AG04450 (cell line): ENCODE data around the gene FAM13A. TPM values are rescaled to one million over a fixed set of nuclear protein-coding genes. Genes with fewer than 3 reads are reported as not detected.

Experiments
- CTCF ChIA-PET: fragments of 300-600, 350-600 bp; formaldehyde crosslinking; extraction: SDS; loops from one replicate; lab custom pipeline; 2022; ENCODE audit warnings: antibody characterized with exemption, inconsistent platforms; lab: Charles Lee
- POLR2A ChIA-PET: fragments of 350-600 bp; formaldehyde crosslinking; extraction: SDS; loops from one replicate; lab custom pipeline; 2021; ENCODE audit warnings: antibody characterized with exemption, inconsistent platforms; lab: Yijun Ruan, JAX
- DNase-seq: peaks from one replicate; pipeline ENCODE4 v3.0.0-alpha.2; 2011; ENCODE audit warnings: low read depth, low spot score
- H3K27ac ChIP-seq: one replicate; pipeline ENCODE4 v1.5.1; 2012; ENCODE audit warnings: low read depth, low read length, control low read depth
- H3K27me3 ChIP-seq: one replicate; pipeline ENCODE4 v1.6.0; 2012; ENCODE audit warnings: low read length; ENCODE audit not compliant: control insufficient read depth, insufficient read depth
- H3K4me3 ChIP-seq: 2 replicates; pipeline ENCODE4 v1.5.1; 2011; ENCODE audit warnings: mild to moderate bottlenecking, low read depth, low read length, control low read depth
- H3K9me3 ChIP-seq: 2 replicates; pipeline ENCODE4 v1.5.1; 2012; ENCODE audit warnings: low read length; ENCODE audit not compliant: control insufficient read depth, insufficient read depth
- CTCF ChIP-seq: IDR thresholded peaks from 2 replicates; pipeline ENCODE4 v1.5.1; 2011; ENCODE audit warnings: low read depth, low read length, control low read depth, inconsistent platforms
- polyA plus RNA-seq: library from polyadenylated mRNA; depleted of rRNA; stranded (reverse); fragments of >200 nt; gene quantifications from 2 replicates; pipeline ENCODE4 v1.2.3, GENCODE V29; 2011

The FAM13A gene
- polyA plus RNA-seq, 1 experiment = 27.6 TPM

- no peak for DNase-seq
- POLR2A ChIA-PET = no interaction called here
- Histone ChIP-seq H3K4me3 (no peak overlapping the region), H3K27me3 (no peaks in the 10 kb centered on the region), H3K27ac (no peak overlapping the region), H3K9me3 (no peaks in the 10 kb centered on the region)
- CTCF ChIA-PET = no interaction called here
- TF ChIP-seq CTCF = no peak
Measured at GRCh38 chr4:88826771-88827170, 230.2 kb downstream of the FAM13A start.

GRCh38 chr4:88825931-88826330, 231.1 kb downstream of the FAM13A start:
- POLR2A ChIA-PET = no interaction called here
- H3K27ac ChIP-seq = no peak overlapping the region
- CTCF ChIA-PET = no interaction called here
- no peaks in the 10 kb centered on the region for H3K27me3 ChIP-seq
- TF ChIP-seq CTCF = no peak
- DNase-seq = no peak
- H3K4me3 ChIP-seq = no peak overlapping the region
- no peaks in the 10 kb centered on the region for H3K9me3 ChIP-seq

- Histone ChIP-seq H3K27ac (peak overlapping the region; percentile 86), H3K4me3 (peak overlapping the region; percentile 78), H3K9me3 (no peaks in the 10 kb centered on the region), H3K27me3 (no peaks in the 10 kb centered on the region)
- ChIA-PET POLR2A (interaction anchor here (1.0 to 1.4 kb wide), 2 partner anchors 115 to 197 kb away, joined by 3 read pairs; no protein-coding TSS in a partner anchor), CTCF (no interaction called here)
- TF ChIP-seq CTCF = no peak
- peak; percentile 90 for DNase-seq
Measured at GRCh38 chr4:88823058-88823919, 233.7 kb downstream of the FAM13A start.

- ChIA-PET POLR2A (interaction anchor here (1.0 kb wide), 1 partner anchor 199 kb away, joined by 3 read pairs; no protein-coding TSS in a partner anchor), CTCF (interaction anchor here (6.3 kb wide), 1 partner anchor 201 kb away, joined by 163 read pairs; no protein-coding TSS in a partner anchor)
- peak overlapping the region; percentile 78 for H3K4me3 ChIP-seq
- H3K9me3 ChIP-seq = no peaks in the 10 kb centered on the region
- no peak for DNase-seq
- H3K27ac ChIP-seq = no peak overlapping the region
- TF ChIP-seq CTCF = no peak
- no peaks in the 10 kb centered on the region for H3K27me3 ChIP-seq
Measured at GRCh38 chr4:88822034-88822789, 234.8 kb downstream of the FAM13A start.

GRCh38 chr4:88821522-88821921, 235.5 kb downstream of the FAM13A start:
- ChIA-PET POLR2A (no interaction called here), CTCF (interaction anchor here (0.6 to 6.3 kb wide), 2 partner anchors 202 to 282 kb away, joined by 3 to 163 read pairs; no protein-coding TSS in a partner anchor)
- Histone ChIP-seq H3K27me3 (no peaks in the 10 kb centered on the region), H3K27ac (no peak overlapping the region), H3K4me3 (peak overlapping the region; percentile 78), H3K9me3 (no peaks in the 10 kb centered on the region)
- no peak for TF ChIP-seq CTCF
- DNase-seq = no peak
